Hematopoietic multipotent progenitor cell treated with erythropoietin and hydrocortisone succinate and interleukin-3 and kit ligand, for 15 days (in vitro differentiated cells): Measurements from ENCODE around the gene TOGARAM1.
A peak's percentile ranks its signal among the peaks of the same experiment; 100 is the strongest.

Experiments
- DNase-seq: peaks from one replicate; pipeline ENCODE4 v3.0.0-alpha.2; 2015; ENCODE audit warnings: low spot score

The TOGARAM1 gene

GRCh38 chr14:45094275-45094674 lies 132.3 kb downstream of the TOGARAM1 start:
- DNase-seq: no peak

GRCh38 chr14:45095143-45095542 lies 133.2 kb downstream of the TOGARAM1 start:
- DNase-seq: no peak

- DNase-seq: no peak
Measured at GRCh38 chr14:45096218-45096617, 134.2 kb downstream of the TOGARAM1 start.

GRCh38 chr14:45103806-45104205 lies 141.8 kb downstream of the TOGARAM1 start:
- no peak for DNase-seq

GRCh38 chr14:45104561-45104960 lies 142.6 kb downstream of the TOGARAM1 start:
- DNase-seq: no peak

- DNase-seq: peak; percentile 24
Measured at GRCh38 chr14:45112896-45113781, 151.1 kb downstream of the TOGARAM1 start.

- DNase-seq: no peak
Measured at GRCh38 chr14:45114327-45114726, 152.3 kb downstream of the TOGARAM1 start.

GRCh38 chr14:45118594-45118993 lies 156.6 kb downstream of the TOGARAM1 start:
- DNase-seq: no peak

- no peak for DNase-seq
Measured at GRCh38 chr14:45120096-45120495, 158.1 kb downstream of the TOGARAM1 start.

- peak; percentile 38 for DNase-seq
Measured at GRCh38 chr14:45123271-45123670, 161.3 kb downstream of the TOGARAM1 start.
